GM19351 (cell line): ENCODE results near the gene REEP6.
"Not testable (repeated sequence)": the region's sequence is repeated elsewhere in the genome, so short reads cannot be mapped to it uniquely, and the experiment has no call there.

Source experiments
- ATAC-seq: cut with Tn5 transposase; IDR thresholded peaks from one replicate; pipeline ENCODE4 v1.9.1; 2021; ENCODE audit warnings: mild to moderate bottlenecking, moderate library complexity; ENCODE audit not compliant: unreplicated experiment

Gene REEP6

DNA sequence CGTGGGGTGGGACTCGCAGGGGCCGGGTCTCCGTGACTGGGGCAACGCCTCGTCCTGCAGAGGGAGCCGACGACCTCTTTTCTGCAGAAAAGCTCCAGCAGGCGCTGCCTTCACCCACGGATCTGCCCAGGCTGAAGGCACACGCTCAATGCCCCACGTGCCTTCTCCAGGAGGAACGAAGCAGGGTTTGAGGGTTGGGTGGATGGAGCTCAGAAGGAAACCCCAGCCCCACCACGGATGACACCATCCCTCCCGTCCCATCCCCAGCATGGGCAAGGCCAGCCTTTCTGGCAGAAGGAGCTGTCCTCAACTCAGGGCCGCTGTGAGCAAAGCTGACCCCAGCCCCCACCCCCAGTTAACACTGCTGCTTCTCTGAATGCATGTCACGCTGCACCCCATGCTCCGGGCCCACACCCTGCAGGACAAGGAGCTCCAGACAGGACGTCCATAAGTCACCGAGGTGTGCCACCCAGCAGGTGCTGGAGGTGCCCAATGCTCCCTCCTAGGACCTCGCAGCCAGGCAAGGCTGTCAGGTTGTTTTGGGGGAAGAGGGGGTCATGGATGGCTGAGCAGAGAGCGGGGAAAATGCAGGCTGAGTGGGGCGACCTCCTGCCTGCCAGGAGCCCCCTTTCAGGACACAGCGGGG lies 19.3 kb upstream of the REEP6 start:
- ATAC-seq: no peak

DNA sequence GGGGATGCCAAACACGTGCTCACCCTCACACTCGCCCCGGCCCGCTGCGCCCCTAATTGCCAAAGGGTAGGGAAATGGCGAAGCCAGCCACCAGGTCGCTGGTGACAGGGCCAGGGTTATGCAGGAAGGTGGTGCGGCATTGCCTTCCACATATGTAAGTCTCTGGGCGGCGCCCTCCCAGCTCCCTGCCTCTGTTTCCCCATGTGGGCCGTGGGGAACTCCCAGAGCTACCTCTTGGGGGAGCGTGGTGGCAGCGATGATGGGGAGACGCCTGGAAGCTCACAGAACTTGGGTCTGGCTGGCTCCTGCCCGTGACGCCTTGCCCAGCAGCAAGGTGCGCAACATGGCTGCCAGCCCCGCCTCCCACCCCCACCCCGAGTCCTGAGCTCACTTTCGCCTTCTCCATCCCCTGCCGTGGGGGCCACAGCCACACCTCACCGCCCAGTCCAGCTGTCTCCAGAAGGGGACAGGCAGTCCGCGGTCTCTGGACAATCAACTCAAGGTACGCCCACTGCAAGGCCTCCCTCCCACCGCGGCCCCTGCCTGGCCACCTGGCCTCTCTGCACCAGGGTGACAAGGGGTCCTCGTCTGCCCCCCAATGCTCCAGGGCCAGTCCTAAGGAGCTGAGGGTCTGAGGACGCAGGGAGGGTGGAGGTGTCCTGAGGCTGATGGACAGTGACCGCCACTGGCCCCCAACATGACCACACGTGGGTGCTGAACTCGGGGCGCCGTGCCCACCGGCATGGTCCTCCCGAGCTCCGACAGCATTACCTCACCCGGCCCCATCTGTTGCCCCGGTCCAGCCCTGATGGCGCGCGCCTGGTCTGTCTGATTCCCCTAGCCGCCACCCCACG lies 18.5 kb upstream of the REEP6 start:
- no peak for ATAC-seq

DNA sequence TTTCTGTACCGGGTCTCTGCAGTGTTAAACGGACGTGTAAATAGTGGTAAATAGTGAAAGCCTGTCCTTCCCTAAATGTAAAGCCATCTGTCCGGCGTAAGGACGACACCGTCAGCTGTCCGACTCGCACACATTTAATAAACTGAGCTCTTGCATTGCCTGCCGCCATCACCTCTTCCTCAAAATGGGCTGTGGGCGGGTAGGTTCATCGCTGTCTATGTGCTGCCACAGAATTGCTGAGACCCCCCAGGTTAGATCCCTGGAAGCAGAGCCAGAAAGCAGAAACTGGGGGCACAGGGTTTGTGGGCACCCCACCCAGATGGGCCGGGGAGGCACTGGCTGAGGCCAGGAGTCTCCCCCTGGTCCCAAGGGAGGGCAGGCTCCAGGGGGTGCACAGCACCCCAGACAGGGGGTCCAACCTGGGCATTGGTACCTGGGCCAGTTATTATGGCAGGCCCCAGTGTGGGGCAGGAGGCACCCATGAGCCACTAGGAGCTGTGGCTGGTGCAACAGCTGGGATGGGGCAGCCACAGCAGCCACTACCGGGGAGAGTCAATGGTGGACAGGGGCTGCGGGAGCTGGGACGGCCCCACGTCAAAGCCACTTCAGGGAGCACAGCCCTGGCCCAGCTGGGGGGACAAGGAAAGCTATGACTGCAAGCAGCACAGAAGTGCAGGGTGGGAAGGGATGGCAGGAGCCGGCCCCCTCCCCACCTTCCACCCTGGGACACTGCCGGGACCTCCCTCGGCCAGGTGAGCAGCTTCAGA lies 17.7 kb upstream of the REEP6 start:
- no peak for ATAC-seq

DNA sequence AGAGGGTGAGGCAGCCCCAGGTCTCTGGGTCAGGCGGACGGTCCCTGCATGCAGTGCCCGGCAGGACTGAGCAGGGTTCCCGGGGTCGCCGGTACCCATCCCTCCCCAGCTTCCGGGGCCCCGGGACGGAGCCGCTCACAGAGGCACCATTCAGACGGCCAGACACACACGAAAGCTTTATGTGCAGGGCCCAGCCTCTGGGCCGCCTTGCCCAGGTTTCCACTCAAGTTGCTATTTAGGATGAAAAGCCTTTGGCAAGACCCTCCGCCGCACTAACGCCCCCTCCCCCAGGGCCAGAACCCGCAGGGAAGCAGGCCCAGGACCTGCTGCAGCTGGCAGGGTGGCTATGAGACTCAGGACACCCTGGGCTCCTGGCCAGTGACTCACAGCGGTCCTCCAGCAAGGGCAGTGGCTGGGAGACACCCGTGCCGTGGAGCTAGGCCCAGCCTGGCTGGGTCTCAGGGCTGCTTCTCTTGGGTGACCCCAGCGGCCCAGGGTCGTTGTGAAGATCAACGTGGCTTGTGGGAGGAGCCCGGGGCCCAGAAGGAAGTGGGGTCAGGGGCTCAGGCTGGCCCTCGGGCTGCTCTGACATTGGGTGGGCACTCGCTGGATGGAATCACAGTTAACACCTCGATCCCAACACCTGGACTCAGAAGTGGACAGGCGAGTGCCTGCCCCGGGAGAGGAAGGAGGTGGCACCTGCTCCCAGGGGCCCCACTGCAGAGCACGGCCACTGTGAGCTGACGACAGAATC lies 16.8 kb upstream of the REEP6 start:
- ATAC-seq: no peak

DNA sequence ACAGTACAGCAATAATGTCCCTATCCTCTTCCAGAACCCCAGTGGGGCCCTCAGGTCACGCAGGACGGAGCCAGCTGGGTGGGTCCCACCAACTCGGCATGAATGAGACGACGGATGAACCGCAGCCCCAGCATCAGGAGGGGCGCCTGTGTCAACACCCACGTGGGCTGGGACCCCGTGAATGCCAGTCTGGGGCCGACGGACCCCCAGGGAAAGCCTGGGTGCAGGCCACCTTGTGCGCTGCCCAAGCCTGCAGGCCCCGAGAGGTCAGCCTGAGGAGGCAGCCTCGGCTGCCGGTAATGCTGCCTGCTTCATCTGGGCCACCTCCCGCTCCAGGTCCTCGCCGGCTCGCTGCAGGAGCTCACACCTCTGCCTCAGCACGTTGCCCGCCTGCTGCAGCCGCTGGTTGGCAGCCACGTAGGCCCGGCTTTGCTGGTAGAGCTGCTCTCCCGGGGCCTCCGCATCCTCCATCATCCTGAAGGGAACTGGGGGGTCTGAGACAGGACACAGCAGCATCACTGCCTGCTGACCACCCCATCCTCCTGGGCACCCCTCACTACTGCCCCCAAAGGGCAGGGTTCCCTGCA lies 16.1 kb upstream of the REEP6 start:
- no peak for ATAC-seq

DNA sequence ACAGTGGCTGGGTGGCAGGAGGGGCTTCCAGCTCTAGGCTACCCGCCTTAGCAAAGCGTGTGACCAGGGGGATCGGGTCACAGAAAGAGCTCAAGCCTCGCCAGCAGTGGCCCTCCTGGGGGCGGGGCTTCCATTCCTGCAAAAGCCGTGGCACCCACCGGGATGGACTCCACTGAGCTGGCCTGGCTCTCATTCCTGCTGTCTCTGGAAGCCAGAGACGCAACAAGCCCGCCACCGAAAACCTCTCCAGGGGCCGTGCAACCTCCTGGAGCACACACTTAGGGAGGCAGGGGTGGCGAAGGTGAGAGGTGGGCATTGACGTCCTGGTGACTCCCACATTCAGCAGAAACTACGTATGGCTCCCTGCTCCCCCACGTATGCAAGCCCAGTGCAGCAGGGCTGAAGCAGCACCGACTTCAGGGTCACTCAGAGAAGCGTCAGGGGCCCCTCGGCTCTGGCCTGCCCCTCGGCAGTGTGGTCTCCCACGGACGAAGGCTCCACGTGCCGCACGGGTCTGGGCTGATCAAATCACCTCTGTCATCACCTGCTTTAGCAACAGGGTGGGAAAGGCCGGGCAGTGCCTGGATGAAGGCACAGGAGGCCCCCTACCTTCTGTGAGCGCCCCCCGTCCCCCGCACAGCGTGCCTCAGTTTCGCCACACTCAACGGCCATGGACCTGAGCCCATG lies 15.1 kb upstream of the REEP6 start:
- no peak for ATAC-seq

DNA sequence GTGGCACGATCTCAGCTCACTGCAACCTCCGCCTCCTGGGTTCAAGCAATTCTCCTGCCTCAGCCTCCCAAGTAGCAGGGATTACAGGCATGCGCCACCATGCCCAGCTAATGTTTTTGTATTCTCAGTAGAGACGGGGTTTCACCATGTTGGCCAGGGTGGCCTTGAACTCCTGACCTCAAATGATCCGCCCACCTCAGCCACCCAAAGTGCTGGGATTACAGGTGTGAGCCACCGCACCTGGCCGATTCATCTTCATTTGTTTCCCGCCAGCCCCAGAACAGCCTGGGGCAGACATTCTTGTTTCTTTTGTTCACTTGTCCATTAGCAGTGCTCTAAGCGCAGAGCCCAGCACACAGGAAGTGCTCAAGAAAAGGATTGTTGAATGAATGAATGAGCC lies 13.9 kb upstream of the REEP6 start:
- ATAC-seq: not testable (repeated sequence)

DNA sequence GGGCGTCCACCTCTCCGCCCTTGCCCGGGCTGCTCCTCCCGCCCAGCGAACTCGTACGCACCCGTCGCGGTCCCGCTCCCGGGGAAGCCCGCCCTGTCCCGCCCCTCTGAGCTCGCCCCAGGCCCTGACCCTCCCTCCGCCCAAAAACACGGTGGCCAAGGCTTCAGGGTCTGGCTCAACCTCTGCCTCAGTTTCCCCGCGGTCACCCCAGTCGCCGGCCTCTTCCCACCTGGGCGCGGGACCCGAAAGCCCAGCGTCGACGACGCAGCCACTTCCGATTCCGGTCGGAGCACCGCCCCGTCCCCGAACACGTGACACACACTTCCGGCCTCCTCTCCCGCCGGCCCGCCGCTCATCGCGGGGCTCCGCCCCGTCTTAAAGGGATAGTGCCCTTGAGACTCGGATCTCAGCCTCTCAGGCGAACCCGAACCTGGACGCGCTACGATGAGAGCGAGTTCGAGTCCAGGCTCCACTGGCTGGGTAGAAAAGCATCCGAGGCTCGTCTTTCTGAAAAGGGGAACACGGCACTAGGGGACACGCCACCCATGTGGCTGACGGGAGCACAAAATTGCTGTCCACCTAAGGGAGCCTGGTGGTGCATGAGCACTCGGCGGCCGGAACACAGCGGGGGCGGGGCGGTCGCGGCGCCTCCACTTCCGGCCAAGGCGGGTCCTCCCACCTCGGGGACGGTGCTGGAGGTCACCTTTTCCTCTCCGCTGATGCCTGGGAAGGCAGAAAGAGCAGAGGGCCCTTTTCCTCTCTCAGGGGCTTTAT lies 11.9 kb upstream of the REEP6 start, which contains the start of gene C19orf25:
C19orf25 (minus strand) TSS at position 282 of the 774 bp plus-strand sequence. CDS start 312 bp downstream, outside the sequence.
- peak; percentile 87 for ATAC-seq

DNA sequence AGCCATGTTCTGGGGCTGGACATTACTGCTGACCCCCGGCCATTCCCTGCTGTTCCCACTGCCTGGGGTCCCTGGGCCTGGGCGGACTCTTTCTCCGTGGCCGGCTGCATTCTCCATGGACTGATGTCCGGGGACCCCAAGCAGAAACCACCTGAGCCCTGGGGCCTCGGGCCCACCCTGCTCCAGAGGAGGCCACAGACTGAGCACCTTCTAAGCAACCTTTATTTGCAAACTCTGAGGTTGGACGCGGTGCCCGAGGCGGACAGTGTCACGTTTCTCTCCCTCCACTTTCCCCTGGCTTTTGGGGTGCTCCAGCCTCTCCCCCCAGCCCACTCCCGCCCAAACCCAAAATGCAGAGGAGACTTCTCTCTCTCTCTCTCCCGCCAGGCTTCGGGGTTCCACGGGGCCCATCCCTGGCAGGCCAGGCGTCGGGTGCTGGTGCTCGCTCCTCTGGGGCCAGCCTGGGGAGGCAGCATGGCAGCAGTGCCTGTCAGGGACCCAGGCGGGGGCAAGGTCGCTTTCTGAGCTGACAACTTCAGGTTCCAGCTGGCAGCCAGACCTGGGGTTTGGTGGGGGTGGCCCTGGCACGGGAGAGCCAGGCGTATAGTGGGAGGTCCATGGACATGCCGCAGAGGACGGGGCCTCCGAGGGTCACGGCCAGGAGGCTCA lies 9.6 kb upstream of the REEP6 start:
- ATAC-seq: no peak

DNA sequence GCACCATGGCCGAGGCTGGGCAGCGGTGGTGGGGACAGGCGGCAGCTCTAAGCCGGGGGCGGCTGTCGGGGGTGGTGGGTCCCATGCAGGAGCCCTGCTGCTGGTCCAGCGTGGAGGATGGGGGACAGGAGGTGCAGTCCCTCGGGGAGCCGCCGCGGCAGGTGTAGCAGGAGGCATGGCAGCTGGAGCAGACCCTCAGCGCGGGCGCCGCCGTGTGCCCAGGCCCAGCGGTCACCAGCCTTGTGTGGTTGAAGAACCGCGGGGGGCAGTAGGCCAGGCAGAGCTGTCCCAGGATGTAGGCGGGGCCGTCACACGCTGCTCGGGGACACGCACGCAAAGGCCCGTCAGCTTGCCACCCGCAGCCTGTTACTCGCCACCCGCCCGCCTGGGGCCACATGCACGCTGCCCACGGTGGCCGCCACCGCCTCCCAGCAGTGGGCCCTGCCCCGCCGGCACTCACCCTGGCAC lies 9.1 kb upstream of the REEP6 start:
- no peak for ATAC-seq

DNA sequence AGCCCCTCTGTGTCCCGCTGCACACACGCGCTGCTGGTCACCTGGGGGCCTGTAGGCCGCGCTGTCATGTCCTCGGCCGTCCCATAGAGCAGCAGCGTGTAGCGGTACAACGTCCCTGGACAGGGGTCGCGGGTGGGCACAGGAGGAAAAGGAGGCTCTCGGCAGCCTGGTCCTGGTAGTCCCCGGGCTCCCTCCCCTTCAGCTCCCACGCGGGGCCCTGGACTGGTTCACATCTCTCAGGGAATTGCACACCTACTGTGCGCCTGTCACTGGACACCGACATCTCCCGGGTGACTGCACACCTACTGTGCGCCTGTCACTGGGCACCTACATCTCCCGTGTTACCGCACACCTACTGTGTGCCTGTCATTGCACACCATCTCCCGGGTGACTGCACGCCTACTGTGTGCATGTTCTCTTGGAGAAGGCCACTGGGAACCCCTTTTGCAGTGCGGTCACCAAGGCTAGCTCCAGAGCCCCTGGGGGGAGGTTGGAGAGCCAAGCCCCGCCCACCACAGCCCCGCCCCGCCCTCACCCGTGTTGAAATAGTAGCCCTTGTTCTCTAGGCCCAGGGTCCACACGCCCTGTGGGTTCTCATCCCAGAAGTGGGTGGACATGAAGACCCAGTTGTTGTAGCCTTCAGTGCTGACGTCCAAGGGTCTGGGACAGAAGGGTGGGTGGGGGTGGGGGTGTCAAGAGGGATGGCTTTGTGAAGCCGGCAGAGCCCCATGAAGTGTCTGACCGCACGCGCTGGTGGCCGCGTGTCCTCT lies 8.4 kb upstream of the REEP6 start:
- ATAC-seq: no peak

DNA sequence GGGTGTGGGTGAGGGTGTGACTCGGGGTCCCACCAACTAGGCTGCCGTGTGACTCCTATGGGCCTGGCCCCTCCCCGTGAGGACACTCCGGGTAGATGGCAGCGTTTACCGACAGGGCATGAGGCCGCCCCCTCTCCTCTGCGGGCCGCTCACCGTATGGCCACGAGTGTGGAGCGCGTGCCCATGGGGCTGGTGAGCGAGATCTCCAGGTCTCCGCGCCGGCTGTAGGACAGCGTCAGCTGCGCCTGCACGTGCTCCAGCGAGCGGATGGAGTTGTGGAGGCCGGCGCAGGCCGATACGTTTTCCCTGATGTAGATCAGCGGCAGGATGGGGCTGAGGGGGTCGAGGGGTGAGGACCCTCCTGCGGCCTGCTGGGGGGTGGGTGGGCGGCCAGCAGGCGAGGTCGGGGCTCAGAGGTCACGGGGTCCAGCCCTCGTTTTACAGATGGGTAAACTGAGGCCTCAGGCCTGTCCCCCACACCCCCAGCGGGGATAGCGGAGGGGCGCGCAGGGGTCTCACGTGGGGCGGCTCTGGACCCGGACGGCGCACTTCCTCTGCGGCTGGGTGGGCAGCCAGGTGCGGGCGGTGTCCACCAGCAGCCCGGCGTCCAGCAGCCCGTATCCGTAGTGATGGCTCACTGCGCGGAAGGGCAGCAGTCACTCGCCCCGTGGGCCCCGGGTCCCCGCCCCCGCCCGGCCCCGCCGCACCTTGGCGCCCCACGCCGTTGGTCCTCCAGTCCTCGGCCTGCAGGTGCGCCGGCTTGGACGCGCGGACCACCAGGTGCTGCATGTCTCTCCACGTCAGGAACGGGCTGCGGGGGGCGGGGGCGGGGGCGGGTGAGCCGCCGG lies 7.6 kb upstream of the REEP6 start:
- no peak for ATAC-seq

DNA sequence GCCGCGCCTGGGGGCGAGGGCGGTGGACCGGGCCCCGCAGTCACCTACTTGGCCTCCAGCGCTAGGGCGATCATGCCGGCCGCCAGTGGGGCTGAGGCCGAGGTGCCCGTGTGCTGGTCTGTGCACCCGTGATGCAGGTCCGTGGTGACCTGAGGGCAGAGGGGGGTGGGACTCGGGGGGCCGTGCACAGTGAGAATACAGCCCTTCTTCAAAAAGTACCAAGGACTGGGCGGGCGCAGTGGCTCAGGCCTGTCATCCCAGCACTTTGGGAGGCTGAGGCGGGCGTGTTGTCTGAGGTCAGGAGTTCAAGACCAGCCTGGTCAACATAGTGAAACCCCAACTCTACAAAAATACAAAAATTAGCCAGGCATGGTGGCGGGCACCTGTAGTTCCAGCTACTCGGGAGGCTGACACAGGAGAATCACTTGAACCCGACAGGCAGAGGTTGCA lies 7.0 kb upstream of the REEP6 start:
- ATAC-seq: no peak

DNA sequence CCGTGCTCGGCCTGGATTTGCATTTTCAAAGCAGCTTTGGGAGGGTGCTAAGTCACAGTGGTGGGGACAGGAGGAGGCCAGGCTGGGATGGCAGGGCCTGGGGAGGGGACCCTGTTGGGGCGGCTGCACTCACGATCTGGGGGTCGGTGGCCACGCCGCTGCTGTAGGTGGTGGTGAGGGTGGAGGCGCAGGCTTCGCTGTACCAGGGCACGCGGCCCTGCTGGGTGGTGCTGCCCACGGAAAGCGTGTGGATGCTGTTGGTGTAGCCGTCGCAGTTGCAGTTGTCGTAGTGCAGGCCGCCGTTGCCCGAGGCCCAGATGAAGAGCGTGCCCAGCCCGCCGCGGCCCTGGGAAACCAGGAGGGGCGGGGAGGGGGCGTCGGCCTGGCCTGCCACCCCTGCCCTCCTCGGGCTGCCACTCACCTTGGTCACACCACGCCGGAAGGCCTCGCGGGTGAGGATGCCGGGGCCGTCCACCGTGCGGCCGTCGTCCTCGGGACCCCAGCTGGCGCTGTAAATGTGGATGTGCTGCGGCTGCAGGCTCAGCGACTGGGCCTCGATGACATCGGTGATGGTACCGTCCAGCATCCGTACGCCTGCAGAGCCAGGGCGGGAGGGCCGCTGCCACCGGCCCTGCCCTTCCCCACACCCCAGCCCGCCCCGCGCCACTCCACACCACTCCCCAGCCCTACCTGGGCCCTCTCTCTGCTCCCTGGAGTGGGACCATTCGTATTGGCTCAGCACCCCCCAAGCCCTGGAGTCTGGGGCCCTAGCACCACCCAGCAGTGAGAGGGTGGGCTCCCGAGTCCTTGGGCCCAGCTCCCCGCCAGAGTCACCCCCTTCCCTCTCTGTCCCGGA lies 4.0 kb upstream of the REEP6 start:
- no peak for ATAC-seq

DNA sequence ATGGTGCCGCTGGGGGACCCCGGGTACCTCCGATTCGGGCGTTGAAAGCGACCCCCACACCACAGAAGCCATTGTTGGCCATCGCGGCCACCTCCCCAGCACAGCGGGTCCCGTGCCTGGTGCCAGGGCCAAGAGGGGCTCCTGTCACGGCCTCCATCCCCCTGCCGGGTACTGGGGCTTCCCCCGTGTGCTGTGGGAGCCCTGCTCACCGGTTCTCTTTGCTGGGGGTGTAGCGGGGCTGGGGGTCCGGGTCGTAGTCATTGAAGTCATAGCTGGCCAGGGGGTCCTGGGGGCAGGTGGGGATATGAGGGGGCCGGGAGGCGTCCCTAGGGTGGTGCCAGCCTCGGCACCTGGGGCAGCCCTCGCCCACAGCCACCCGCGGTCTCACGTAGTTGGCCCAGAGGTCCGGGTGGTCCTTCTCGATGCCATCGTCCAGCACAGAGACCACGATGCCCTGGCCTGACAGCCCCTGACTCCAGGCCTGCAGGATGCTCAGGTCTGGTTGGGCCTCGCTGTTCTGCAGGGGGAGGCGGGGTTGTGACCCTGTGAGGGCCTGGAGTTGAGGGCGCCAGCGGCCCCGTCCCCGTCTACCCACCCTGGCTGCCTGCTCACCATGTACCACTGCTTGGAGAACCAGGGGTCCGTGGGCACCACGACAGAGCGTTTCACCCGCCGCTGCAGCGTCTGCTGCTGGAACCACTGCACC lies 3.3 kb upstream of the REEP6 start:
- no peak for ATAC-seq
